ENCODE results near the gene PEX14.

PEX14 gene

GRCh38 chr1:10621906-10622305 is 147.2 kb downstream of the PEX14 start:
- TF ChIP-seq SIN3A (IDR thresholded peaks at IDR 0.05; ENCODE audit: borderline replicate concordance, insufficient read depth, low read length) (no peak), POLR2AphosphoS5 (IDR thresholded peaks at IDR 0.05; ENCODE audit: low read depth, low read length) (no peak), FOXP2 (optimal IDR thresholded peaks at IDR 0.05; ENCODE audit: borderline replicate concordance, extremely low read depth, extremely low read length, insufficient read depth) (no peak), TAF1 (IDR thresholded peaks at IDR 0.05; ENCODE audit: borderline replicate concordance, insufficient read depth, low read length) (no peak), REST (IDR thresholded peaks at IDR 0.05; ENCODE audit: insufficient read depth in 1 of 2, low read depth in 2 of 2, low read length in 2 of 2) (no peak)

- TF ChIP-seq SIN3A (IDR thresholded peaks at IDR 0.05; ENCODE audit: borderline replicate concordance, insufficient read depth, low read length) (no peak), FOXP2 (optimal IDR thresholded peaks at IDR 0.05; ENCODE audit: borderline replicate concordance, extremely low read depth, extremely low read length, insufficient read depth) (no peak), TAF1 (IDR thresholded peaks at IDR 0.05; ENCODE audit: borderline replicate concordance, insufficient read depth, low read length) (no peak)
Measured at GRCh38 chr1:10622910-10623685, 148.3 kb downstream of the PEX14 start.

- TF ChIP-seq POLR2AphosphoS5 (IDR thresholded peaks at IDR 0.05; ENCODE audit: low read depth, low read length) = no peak
- TF ChIP-seq TAF1 (IDR thresholded peaks at IDR 0.05; ENCODE audit: borderline replicate concordance, insufficient read depth, low read length) = no peak
- no peak for TF ChIP-seq REST (IDR thresholded peaks at IDR 0.05; ENCODE audit: insufficient read depth in 1 of 2, low read depth in 2 of 2, low read length in 2 of 2)
- TF ChIP-seq FOXP2 (optimal IDR thresholded peaks at IDR 0.05; ENCODE audit: borderline replicate concordance, extremely low read depth, extremely low read length, insufficient read depth) = no peak
- no peak for TF ChIP-seq SIN3A (IDR thresholded peaks at IDR 0.05; ENCODE audit: borderline replicate concordance, insufficient read depth, low read length)
Measured at GRCh38 chr1:10623686-10624145, 149.0 kb downstream of the PEX14 start.

GRCh38 chr1:10624256-10625050 is 149.7 kb downstream of the PEX14 start:
- TF ChIP-seq TAF1 (IDR thresholded peaks at IDR 0.05; ENCODE audit: borderline replicate concordance, insufficient read depth, low read length) (no peak), SIN3A (IDR thresholded peaks at IDR 0.05; ENCODE audit: borderline replicate concordance, insufficient read depth, low read length) (no peak), FOXP2 (optimal IDR thresholded peaks at IDR 0.05; ENCODE audit: borderline replicate concordance, extremely low read depth, extremely low read length, insufficient read depth) (no peak), REST (IDR thresholded peaks at IDR 0.05; ENCODE audit: insufficient read depth in 1 of 2, low read depth in 2 of 2, low read length in 2 of 2) (no peak), POLR2AphosphoS5 (IDR thresholded peaks at IDR 0.05; ENCODE audit: low read depth, low read length) (no peak)

- no peak for TF ChIP-seq SIN3A (IDR thresholded peaks at IDR 0.05; ENCODE audit: borderline replicate concordance, insufficient read depth, low read length)
- no peak for TF ChIP-seq FOXP2 (optimal IDR thresholded peaks at IDR 0.05; ENCODE audit: borderline replicate concordance, extremely low read depth, extremely low read length, insufficient read depth)
- no peak for TF ChIP-seq TAF1 (IDR thresholded peaks at IDR 0.05; ENCODE audit: borderline replicate concordance, insufficient read depth, low read length)
Measured at GRCh38 chr1:10625076-10625475, 150.3 kb downstream of the PEX14 start.
